HG03095 (cell line): ENCODE measurements around the gene ZNF182.
"Not testable (repeated sequence)": the region's sequence is repeated elsewhere in the genome, so short reads cannot be mapped to it uniquely, and the experiment has no call there.

Experiments used
- ATAC-seq: cut with Tn5 transposase; IDR thresholded peaks from one replicate; pipeline ENCODE4 v1.9.1; 2021; ENCODE audit warnings: moderate library complexity; ENCODE audit not compliant: unreplicated experiment

Gene ZNF182

GRCh38 chrX:48003758-48004457, at the start of gene ZNF182:
Gene ZNF182, minus strand, starts transcription at chrX:48003989. Its CDS starts 1,380 bp downstream, at chrX:48002609.
- peak; percentile 89 for ATAC-seq

DNA sequence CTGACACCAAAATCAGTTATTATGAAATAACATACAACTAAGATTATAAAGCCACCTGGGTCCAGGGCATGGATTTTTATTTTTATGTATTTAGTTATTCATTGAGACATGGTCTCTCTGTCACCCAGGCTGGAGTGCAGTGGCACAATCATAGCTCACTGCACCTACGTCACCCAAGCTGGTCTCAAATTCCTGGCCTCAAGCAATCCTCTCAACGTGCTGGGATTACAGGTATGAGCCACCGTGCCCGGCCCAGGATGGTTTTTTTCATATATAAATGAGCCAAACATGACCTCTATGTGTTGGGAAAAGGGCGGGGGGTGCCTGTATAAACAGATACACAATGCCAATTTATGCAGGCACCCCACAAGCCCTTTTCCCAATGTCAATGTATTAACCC, 43.1 kb upstream of the ZNF182 start:
- no peak for ATAC-seq

GRCh38 chrX:48045410-48046311, 41.9 kb upstream of the ZNF182 start:
- no peak for ATAC-seq

- no peak for ATAC-seq
Measured at GRCh38 chrX:48043056-48043455, 39.3 kb upstream of the ZNF182 start.

DNA sequence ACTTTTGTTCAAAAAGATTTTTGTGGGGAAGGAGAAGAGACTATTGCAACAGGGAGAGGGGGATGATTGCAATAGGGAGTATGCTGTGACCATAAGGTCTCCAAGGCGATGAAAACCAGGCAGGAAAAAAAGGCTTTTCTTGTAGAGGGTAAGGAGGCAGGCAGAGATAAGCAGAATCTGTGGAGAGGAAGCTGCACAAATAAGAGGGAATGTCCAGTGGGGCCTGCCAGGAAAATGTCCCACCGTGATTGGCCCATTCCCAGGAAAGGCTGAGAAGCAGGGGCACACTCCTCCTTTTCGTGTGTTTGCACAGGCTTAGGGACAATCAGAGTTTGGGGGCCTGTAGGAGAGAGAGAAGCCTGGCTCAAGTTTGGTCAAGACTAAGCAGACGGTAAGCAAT, 32.1 kb upstream of the ZNF182 start:
- ATAC-seq: no peak

DNA sequence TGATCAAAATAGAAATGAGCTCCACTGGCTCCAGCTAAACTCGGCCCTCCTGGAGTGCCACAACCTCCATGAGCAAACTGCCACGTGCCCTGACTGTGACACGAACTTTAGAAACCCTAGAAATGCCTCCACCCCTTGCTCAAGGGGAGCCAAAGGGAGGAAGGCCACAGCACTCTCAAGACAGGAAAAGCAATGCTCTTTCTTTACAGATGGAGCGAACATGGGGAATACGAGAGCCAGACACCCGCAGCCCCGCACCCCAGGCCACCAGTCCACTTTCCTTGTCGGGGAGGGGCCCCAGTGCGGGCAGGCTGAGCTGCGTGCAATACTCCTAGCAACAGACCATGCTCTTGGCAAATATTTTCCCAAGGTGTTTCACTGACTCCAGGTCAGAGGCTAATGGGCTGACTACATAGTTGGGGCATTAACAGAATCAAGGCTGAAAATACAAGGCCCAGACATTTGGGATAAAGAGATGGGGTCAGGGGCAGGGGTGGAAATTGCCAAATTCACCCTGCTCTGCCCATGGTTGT, 26.9 kb upstream of the ZNF182 start:
- not testable (repeated sequence) for ATAC-seq

DNA sequence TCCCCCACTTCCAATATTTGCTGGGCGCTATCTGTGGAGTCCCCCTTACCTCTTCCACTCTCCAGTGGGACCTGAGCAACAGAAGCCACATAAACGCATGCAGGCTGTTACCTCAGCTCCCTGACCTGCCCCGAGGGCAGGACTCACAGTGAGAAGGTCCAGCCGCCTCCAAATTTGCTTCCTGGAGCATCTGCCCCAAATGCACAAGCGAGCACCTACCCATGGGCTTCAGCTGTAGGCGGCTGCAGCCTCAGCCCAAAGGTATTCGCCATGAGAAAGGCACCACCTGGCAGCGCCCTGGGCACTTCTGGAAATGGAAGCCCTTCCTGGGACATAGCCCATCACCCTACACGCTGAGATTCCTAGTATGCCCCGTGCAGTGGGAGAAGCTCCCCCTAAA, 26.4 kb upstream of the ZNF182 start:
- no peak for ATAC-seq

DNA sequence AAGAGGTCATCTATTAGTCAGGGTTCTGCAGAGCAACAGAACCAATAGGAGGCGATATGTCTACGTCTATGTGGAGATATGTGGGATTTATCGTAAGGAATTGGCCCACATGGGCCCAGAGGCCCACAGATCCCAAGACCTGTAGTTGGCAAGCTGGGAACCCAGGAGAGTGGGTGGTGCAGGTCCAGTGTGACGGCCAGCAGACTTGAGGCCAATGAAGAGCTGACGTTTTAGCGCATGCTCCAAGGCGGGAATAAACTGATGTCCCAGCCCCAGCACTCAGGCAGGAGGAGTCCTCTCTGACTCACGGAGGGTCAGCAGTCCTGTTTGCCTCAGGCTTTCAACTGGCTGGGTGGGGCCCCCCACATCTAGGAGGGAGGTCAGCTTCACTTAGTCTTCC, 24.3 kb upstream of the ZNF182 start:
- ATAC-seq: no peak

DNA sequence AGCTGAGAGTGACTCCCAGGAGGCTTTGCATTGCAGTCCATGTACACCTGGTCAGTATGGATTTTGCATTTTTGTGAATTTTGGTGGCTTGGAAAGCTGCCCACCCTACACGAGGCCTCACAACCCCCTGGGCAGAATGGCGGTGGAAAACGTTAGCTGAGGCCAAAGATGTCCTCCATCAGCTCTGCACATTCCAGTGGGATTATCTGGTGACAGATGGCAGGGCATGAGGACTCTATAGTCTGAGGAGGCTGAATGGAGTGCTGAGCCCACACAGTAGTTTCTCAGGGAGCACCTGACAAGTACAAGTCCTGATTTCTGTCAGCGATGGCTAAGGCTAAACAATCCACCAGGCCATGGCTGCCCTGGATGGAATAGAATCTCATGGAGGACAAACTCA, 23.8 kb upstream of the ZNF182 start:
- not testable (repeated sequence) for ATAC-seq

GRCh38 chrX:48025561-48025960, 21.8 kb upstream of the ZNF182 start:
- peak; percentile 56 for ATAC-seq

GRCh38 chrX:48022738-48023137, 18.9 kb upstream of the ZNF182 start:
- ATAC-seq: no peak

DNA sequence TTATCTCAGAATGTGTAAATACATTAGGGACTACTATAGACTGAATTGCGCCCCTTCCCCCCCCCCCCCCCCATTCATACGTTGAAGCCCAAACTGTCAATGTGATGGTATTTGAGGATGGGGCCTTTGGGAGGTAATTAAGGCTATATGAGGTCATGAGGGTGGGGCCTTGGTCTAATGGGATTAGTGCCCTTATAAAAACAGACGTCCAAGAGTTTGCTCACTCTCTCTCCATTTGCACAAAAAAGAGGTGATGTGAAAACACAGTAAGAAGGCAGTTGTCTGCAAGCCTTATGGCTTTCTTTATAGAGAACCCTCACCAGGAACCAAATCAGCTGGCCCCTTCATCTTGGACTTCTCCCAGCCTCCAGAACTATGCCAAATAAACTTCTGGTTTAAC, 18.3 kb upstream of the ZNF182 start:
- no peak for ATAC-seq

DNA sequence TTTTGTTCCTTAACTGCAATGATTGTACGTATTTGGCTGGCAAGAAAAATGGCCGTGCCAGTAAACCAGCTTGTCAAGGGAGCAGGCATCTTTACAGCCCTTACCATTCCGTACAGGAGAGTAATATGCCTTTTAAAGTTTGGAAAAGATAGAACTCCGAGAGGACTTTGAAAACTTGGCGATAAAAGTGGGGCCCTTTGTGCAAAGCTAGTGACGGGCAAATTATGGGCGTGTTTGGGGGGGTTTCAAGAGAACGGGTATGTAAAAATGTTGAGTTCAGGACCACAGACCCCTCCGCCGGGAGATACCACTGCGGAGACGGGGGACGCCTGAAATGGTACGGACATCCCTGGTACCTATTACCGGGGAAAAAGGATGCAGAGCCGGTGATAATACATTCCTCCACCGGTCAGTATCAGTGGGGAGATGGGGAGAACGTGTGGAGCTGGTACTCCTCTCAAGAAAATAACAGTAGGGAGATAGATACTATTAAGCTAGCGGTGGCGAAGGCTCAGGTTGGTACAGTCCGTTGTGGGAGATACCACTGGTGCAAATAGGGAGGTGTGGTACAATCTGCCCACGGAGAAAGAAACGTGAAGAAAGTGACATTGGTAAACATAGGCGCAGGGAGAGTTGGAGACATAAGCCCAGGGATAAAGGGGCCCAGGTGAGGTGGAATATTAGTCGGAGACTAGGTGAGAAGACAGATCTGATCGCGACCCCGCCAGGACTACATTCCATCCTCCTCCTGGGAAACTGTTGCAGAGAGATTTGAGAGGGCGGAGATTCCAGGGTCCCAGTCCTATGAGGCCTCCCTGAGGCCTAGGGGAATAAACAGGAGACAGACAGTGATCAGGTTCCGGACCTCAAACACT, 17.5 kb upstream of the ZNF182 start:
- no peak for ATAC-seq

- not testable (repeated sequence) for ATAC-seq
Measured at GRCh38 chrX:48020472-48020871, 16.7 kb upstream of the ZNF182 start.

GRCh38 chrX:48019892-48020291, 16.1 kb upstream of the ZNF182 start:
- not testable (repeated sequence) for ATAC-seq

- ATAC-seq: not testable (repeated sequence)
Measured at GRCh38 chrX:48016583-48017310, 13.0 kb upstream of the ZNF182 start.

- ATAC-seq: not testable (repeated sequence)
Measured at GRCh38 chrX:48009445-48009960, 5.7 kb upstream of the ZNF182 start.

DNA sequence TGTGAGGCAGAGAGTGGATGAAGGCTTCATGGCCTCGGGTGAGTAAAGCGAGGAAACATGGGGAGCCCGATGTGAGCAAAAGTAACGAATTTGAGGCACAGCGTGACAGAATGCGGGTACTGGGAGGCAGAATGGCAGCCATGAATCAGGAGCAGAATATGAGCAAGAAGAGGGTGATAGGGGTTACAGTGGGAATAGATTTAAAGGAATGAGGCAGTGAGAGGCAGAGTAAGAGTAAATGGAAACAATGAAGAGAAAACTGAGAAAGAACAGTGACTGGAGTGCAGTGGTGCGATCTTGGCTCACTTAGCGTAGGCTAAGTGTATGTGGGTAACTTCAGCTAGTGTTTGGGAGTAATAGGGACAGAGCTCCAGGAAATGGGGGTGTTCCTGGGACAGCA, 2.9 kb upstream of the ZNF182 start, which contains the start of gene SPACA5:
SPACA5 (plus strand) TSS at position 301 of the 400 bp plus-strand sequence. CDS start 815 bp downstream, outside the sequence.
- ATAC-seq: not testable (repeated sequence)

DNA sequence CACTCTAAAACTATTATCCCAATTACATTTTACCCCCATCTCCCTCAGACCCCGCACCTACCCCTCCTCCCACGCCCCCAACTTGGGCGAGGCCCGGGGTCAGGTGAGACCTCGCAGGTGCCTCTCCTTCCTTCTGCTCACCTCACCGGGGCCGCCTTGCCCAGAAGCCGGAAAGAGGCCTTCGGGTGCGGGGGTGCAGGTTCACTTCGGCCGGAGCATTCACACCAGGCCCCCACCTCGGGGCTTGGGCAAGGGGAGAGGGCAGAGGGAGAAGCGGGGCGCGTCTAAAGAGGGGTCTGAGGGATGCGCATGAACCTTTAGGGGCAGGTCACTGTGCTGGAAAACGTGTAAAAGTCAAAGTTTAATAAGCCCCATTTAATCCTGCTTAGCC, 427 bp downstream of the ZNF182 start:
- ATAC-seq: no peak

DNA sequence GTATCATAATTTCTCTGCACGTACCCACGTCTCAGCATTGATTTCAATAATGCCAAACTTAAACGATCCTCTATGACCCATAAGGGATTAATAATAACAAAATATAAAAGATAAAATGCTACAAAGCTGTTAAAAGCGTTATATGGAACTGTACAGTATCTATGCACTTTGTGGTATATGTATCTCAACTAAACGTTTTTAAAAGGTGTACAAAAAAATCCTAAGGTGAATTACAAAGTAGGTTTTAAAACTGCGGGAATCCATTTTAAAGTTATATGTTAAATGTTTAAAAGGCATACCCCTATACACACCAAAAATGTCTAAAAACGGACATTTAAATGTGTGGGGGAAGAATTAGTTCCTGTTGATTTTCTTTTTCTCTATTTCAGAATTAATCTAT, 860 bp downstream of the ZNF182 start:
- ATAC-seq: no peak
